Upper lobe of left lung (tissue), 6 donors: ENCODE measurements around the gene OPRM1. TPM values are rescaled to one million over a fixed set of nuclear protein-coding genes. Genes with fewer than 3 reads are reported as not detected.

ENCODE experiments used
- ATAC-seq, 2 donors: fragments of 200-7000 bp; cut with Tn5 transposase; one replicate each; pipeline ENCODE4 v1.9.1; 2022; ENCODE audit warnings: mild to moderate bottlenecking in 2 of 2, moderate library complexity in 2 of 2; ENCODE audit not compliant: low FRiP score in 2 of 2
- DNase-seq, 2 donors: peaks; one replicate each; pipeline ENCODE4 v3.0.0-alpha.2; 2019 to 2020
- H3K27ac ChIP-seq, 4 donors: fragments of 200-600 bp; sonication (generic); one replicate each; pipeline ENCODE4 v1.5.1; 2016 to 2019
- H3K27me3 ChIP-seq, 4 donors: fragments of 200-600 bp; sonication (generic); one replicate each; pipeline ENCODE4 v1.5.1; 2017 to 2019
- H3K36me3 ChIP-seq, 4 donors: fragments of 200-600 bp; sonication (generic); one replicate each; pipeline ENCODE4 v1.5.1; 2016 to 2019
- H3K4me1 ChIP-seq, 4 donors: fragments of 200-600 bp; sonication (generic); one replicate each; pipeline ENCODE4 v1.5.1; 2018 to 2019
- H3K4me3 ChIP-seq, 4 donors: fragments of 200-600 bp; sonication (generic); one replicate each; pipeline ENCODE4 v1.5.1; 2017 to 2019; ENCODE audit warnings: mild to moderate bottlenecking in 2 of 4, moderate library complexity in 1 of 4
- H3K9me3 ChIP-seq, 4 donors: fragments of 200-600 bp; sonication (generic); one replicate each; pipeline ENCODE4 v1.5.1; 2018 to 2019
- CTCF ChIP-seq, 6 experiments: fragments of 450-650 bp in 4 of 6; fragments of 200-600 bp in 2 of 6; sonication (generic) in 2 of 6; IDR thresholded peaks; one replicate each; pipeline ENCODE4 v1.5.1; 2016 to 2019; ENCODE audit warnings: antibody characterized with exemption in 6 of 6
- EP300 ChIP-seq, 4 donors: sonication (generic); formaldehyde crosslinking; IDR thresholded peaks; one replicate each; pipeline ENCODE4 v1.5.1; 2017; ENCODE audit warnings: antibody characterized with exemption in 4 of 4, control low read depth in 2 of 4
- POLR2A ChIP-seq, 4 donors: fragments of 450-650 bp; IDR thresholded peaks; one replicate each; pipeline ENCODE4 v1.5.1; 2016 to 2017; ENCODE audit warnings: antibody characterized with exemption in 4 of 4, mild to moderate bottlenecking in 2 of 4
- POLR2AphosphoS5 ChIP-seq, 2 donors: sonication (generic); formaldehyde crosslinking; IDR thresholded peaks; one replicate each; pipeline ENCODE4 v1.5.1; 2017; ENCODE audit warnings: antibody characterized with exemption in 2 of 2
- WGBS, 2 donors: methylation state at CpG; one replicate each; pipeline ENCODE4 v1.1.5; 2017 to 2018; 5-methylcytosine and 5-hydroxymethylcytosine counted together
- total RNA-seq, 6 donors: library from RNA; depleted of rRNA in 4 of 6; stranded (reverse); fragments of >200 nt in 4 of 6; gene quantifications; one replicate each; pipeline versions ENCODE4 v1.1.0 to v1.2.1, GENCODE V29; 2016 to 2021
- donor health status: DM: no; HTN: no; CAD: no; lungs with moderate emphysema.
- donor health status: DM: no; HTN: yes; CAD: no; lungs with severe emphysema.

Gene OPRM1
- total RNA-seq, 6 donors from 2014 or later, result not detected

- DNase-seq (no peak), ATAC-seq (no peak)
- H3K4me1 ChIP-seq, result peaks cover 0 to 11% (median 0%) of the 10 kb centered on the region in 4 donors
- no peaks in the 10 kb centered on the region for H3K27me3 ChIP-seq
- H3K27ac ChIP-seq, result no peak overlapping the region
- H3K4me3 ChIP-seq, result no peak overlapping the region
- no peaks in the 10 kb centered on the region for H3K36me3 ChIP-seq
- TF ChIP-seq POLR2AphosphoS5 (IDR thresholded peaks at IDR 0.05) (no peak), POLR2A (IDR thresholded peaks at IDR 0.05) (no peak), CTCF (IDR thresholded peaks at IDR 0.05) (no peak), EP300 (IDR thresholded peaks at IDR 0.05) (no peak)
- no peaks in the 10 kb centered on the region for H3K9me3 ChIP-seq
- WGBS, 2 donors, result 88 to 96% methylated on average over 2 of the region's 2 CpGs
Observed at GRCh38 chr6:154274168-154274567, 235.1 kb downstream of the OPRM1 start.

- peak overlapping the region in 2 of 4 donors; percentile 6 to 14 for H3K4me3 ChIP-seq
- WGBS, 2 donors, result 27 to 36% methylated on average over 7 to 11 of the region's 11 CpGs
Observed at GRCh38 chr6:154276810-154277628, 238.0 kb downstream of the OPRM1 start.

DNA sequence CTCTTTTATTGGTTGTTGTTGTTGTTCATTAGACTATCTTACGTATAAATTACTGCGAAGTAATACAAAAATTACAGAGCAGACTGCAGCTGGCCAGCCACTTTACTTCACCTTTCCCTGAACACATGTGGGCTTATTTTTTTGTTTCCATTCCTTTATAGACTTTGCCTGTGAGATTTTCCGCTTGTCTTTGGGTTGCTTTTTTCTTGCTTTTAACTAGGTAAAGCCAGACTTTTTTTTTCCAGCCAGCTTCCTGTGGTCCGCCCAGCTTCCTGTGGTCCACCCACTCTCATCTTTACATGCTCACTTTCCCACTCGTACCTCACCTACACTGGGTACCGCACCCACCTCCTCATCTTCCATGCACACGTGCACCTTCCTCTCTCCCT, 238.6 kb downstream of the OPRM1 start:
- peak overlapping the region in 2 of 4 donors; percentile 6 to 14 for H3K4me3 ChIP-seq
- H3K9me3 ChIP-seq, result no peaks in the 10 kb centered on the region
- no peak for TF ChIP-seq CTCF (IDR thresholded peaks at IDR 0.05)
- TF ChIP-seq EP300 (IDR thresholded peaks at IDR 0.05), result no peak
- no peak for TF ChIP-seq POLR2AphosphoS5 (IDR thresholded peaks at IDR 0.05)
- TF ChIP-seq POLR2A (IDR thresholded peaks at IDR 0.05), result no peak
- no peaks in the 10 kb centered on the region for H3K36me3 ChIP-seq
- no peaks in the 10 kb centered on the region for H3K27me3 ChIP-seq
- ATAC-seq (no peak), DNase-seq (no peak)
- WGBS, 2 donors, result 54 to 59% methylated on average over 7 of the region's 7 CpGs
- peaks cover 0 to 11% (median 0%) of the 10 kb centered on the region in 4 donors for H3K4me1 ChIP-seq
- H3K27ac ChIP-seq, result no peak overlapping the region

More at GRCh38 chr6:154276810-154277628, 238.0 kb downstream of the OPRM1 start:
- Histone ChIP-seq H3K27ac (no peak overlapping the region), H3K9me3 (no peaks in the 10 kb centered on the region), H3K27me3 (no peaks in the 10 kb centered on the region), H3K36me3 (no peaks in the 10 kb centered on the region), H3K4me1 (peaks cover 0 to 11% (median 0%) of the 10 kb centered on the region in 4 donors)
- peak in 1 of 2 donors; percentile 76 for ATAC-seq
- no peak for DNase-seq
- TF ChIP-seq POLR2A (IDR thresholded peaks at IDR 0.05) (no peak), CTCF (IDR thresholded peaks at IDR 0.05) (peak; percentile 41 to 81 (median 58))

- H3K27ac ChIP-seq, result no peak overlapping the region
- H3K27me3 ChIP-seq, result no peaks in the 10 kb centered on the region
- ATAC-seq, result no peak
- H3K9me3 ChIP-seq, result no peaks in the 10 kb centered on the region
- 68 to 72% methylated on average over 2 of the region's 2 CpGs for WGBS, 2 donors
- no peak overlapping the region for H3K4me3 ChIP-seq
- no peaks in the 10 kb centered on the region for H3K36me3 ChIP-seq
- DNase-seq, result no peak
- peaks cover 0 to 11% (median 0%) of the 10 kb centered on the region in 4 donors for H3K4me1 ChIP-seq
- no peak for TF ChIP-seq CTCF (IDR thresholded peaks at IDR 0.05)
- TF ChIP-seq POLR2AphosphoS5 (IDR thresholded peaks at IDR 0.05), result no peak
- no peak for TF ChIP-seq POLR2A (IDR thresholded peaks at IDR 0.05)
- no peak for TF ChIP-seq EP300 (IDR thresholded peaks at IDR 0.05)
Observed at GRCh38 chr6:154280521-154280920, 241.5 kb downstream of the OPRM1 start.
